ENCODE results near the gene ATP6V1G1.

DNA sequence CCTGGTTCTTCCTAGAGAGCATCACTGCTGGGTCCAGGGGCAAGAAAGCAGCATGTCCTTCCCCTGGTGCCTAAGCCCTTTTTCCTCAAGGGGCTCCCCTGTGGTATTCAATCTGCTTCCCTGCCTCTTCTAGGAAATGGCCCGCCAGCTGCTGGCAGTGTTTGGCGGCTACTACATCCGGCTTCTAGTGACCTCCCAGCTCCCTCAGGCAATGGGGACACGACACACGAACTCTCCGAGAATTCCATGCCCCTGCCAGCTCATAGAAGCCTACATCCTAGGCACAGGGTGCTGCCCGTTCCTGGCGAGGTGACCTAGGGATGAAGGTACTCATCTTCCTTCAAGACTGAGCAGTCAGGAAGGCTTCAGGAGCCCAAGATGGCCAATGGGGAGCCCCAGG, 55.4 kb downstream of the ATP6V1G1 start:
- no peak for TF ChIP-seq POLR2A (IDR thresholded peaks at IDR 0.05)
- TF ChIP-seq, protein P1, sequence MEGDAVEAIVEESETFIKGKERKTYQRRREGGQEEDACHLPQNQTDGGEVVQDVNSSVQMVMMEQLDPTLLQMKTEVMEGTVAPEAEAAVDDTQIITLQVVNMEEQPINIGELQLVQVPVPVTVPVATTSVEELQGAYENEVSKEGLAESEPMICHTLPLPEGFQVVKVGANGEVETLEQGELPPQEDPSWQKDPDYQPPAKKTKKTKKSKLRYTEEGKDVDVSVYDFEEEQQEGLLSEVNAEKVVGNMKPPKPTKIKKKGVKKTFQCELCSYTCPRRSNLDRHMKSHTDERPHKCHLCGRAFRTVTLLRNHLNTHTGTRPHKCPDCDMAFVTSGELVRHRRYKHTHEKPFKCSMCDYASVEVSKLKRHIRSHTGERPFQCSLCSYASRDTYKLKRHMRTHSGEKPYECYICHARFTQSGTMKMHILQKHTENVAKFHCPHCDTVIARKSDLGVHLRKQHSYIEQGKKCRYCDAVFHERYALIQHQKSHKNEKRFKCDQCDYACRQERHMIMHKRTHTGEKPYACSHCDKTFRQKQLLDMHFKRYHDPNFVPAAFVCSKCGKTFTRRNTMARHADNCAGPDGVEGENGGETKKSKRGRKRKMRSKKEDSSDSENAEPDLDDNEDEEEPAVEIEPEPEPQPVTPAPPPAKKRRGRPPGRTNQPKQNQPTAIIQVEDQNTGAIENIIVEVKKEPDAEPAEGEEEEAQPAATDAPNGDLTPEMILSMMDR (IDR thresholded peaks at IDR 0.05) = no peak
